ENCODE measurements around the gene MYRIP. TPM values are rescaled to one million over a fixed set of nuclear protein-coding genes. Genes with fewer than 3 reads are reported as not detected.
"Not testable (repeated sequence)": the region's sequence is repeated elsewhere in the genome, so short reads cannot be mapped to it uniquely, and the experiment has no call there.

MYRIP gene
- total RNA-seq, 4 donors from 2014 or later = 3.5 to 31.1 (median 12.1) TPM

GRCh38 chr3:39766433-39766832 lies 43.0 kb upstream of the MYRIP start:
- H3K27ac ChIP-seq = no peak overlapping the region
- TF ChIP-seq POLR2A (IDR thresholded peaks at IDR 0.05) = no peak
- TF ChIP-seq, protein P1, sequence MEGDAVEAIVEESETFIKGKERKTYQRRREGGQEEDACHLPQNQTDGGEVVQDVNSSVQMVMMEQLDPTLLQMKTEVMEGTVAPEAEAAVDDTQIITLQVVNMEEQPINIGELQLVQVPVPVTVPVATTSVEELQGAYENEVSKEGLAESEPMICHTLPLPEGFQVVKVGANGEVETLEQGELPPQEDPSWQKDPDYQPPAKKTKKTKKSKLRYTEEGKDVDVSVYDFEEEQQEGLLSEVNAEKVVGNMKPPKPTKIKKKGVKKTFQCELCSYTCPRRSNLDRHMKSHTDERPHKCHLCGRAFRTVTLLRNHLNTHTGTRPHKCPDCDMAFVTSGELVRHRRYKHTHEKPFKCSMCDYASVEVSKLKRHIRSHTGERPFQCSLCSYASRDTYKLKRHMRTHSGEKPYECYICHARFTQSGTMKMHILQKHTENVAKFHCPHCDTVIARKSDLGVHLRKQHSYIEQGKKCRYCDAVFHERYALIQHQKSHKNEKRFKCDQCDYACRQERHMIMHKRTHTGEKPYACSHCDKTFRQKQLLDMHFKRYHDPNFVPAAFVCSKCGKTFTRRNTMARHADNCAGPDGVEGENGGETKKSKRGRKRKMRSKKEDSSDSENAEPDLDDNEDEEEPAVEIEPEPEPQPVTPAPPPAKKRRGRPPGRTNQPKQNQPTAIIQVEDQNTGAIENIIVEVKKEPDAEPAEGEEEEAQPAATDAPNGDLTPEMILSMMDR (IDR thresholded peaks at IDR 0.05) = no peak
- H3K36me3 ChIP-seq = no peaks in the 10 kb centered on the region
- H3K4me1 ChIP-seq = no peaks in the 10 kb centered on the region
- H3K4me3 ChIP-seq = no peak overlapping the region
- DNase-seq = no peak
- H3K9me3 ChIP-seq = no peaks in the 10 kb centered on the region
- intact Hi-C loops (cut with DNase I; ENCODE audit: low total_unique reads) = no loop called here
- no peaks in the 10 kb centered on the region for H3K27me3 ChIP-seq

GRCh38 chr3:39766909-39767308 lies 42.5 kb upstream of the MYRIP start:
- H3K36me3 ChIP-seq; DNase-seq; H3K27me3 ChIP-seq; H3K9me3 ChIP-seq; intact Hi-C loops (cut with DNase I; ENCODE audit: low total_unique reads); H3K4me3 ChIP-seq; H3K4me1 ChIP-seq; H3K27ac ChIP-seq: not testable (repeated sequence)

GRCh38 chr3:39778168-39778567 lies 31.2 kb upstream of the MYRIP start:
- intact Hi-C loops (cut with DNase I; ENCODE audit: low total_unique reads); H3K9me3 ChIP-seq: not testable (repeated sequence)

DNA sequence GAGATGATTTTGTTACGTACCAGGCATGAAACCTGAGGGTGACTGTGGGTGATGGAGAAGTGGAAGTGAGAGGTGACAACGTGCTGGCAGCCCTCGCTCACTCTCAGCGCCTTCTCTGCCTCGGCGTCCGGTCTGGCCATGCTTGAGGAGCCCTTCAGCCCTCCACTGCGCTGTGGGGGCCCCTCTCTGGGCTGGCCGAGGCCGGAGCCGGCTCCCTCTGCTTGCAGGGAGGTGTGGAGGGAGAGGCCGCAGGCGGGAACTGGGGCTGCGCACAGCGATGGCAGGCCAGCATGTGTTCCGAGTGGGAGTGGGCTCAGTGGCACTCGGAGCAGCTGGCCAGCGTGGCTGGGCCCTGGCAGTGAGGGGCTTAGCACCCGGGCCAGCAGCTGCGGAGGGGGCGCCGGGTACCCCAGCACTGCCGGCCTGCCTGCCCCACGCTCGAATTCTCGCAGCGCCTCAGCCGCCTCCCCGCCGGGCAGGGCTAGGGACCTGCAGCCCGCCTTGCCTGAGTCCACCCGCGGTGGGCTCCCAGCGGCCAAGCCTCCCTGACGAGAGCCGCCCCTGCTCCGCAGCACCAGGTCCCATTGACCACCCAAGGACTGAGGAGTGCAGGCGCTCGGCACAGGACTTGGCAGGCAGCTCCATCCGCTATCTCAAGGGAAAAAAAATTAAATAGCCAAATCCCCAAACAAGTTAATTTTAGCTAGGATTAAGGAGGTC lies 29.7 kb upstream of the MYRIP start:
- no peaks in the 10 kb centered on the region for H3K27me3 ChIP-seq
- DNase-seq = no peak
- no peak overlapping the region for H3K4me3 ChIP-seq
- intact Hi-C loops (cut with DNase I; ENCODE audit: low total_unique reads) = no loop called here
- TF ChIP-seq, protein P1 (IDR thresholded peaks at IDR 0.05) = no peak
- no peak for TF ChIP-seq POLR2A (IDR thresholded peaks at IDR 0.05)
- no peak overlapping the region for H3K27ac ChIP-seq
- no peaks in the 10 kb centered on the region for H3K36me3 ChIP-seq
- no peaks in the 10 kb centered on the region for H3K9me3 ChIP-seq
- H3K4me1 ChIP-seq = no peaks in the 10 kb centered on the region

More at GRCh38 chr3:39778168-39778567, 31.2 kb upstream of the MYRIP start:
- H3K36me3 ChIP-seq, H3K27me3 ChIP-seq, H3K27ac ChIP-seq, H3K4me1 ChIP-seq, H3K4me3 ChIP-seq, DNase-seq: not testable (repeated sequence)

- Histone ChIP-seq H3K9me3 (no peaks in the 10 kb centered on the region), H3K36me3 (no peaks in the 10 kb centered on the region), H3K4me3 (no peak overlapping the region), H3K4me1 (no peaks in the 10 kb centered on the region), H3K27me3 (no peaks in the 10 kb centered on the region), H3K27ac (no peak overlapping the region)
- TF ChIP-seq, protein P1 (IDR thresholded peaks at IDR 0.05) = no peak
- TF ChIP-seq POLR2A (IDR thresholded peaks at IDR 0.05) = no peak
- DNase-seq = no peak
- intact Hi-C loops (cut with DNase I; ENCODE audit: low total_unique reads) = no loop called here
Observed at GRCh38 chr3:39780352-39780751, 29.1 kb upstream of the MYRIP start.

DNA sequence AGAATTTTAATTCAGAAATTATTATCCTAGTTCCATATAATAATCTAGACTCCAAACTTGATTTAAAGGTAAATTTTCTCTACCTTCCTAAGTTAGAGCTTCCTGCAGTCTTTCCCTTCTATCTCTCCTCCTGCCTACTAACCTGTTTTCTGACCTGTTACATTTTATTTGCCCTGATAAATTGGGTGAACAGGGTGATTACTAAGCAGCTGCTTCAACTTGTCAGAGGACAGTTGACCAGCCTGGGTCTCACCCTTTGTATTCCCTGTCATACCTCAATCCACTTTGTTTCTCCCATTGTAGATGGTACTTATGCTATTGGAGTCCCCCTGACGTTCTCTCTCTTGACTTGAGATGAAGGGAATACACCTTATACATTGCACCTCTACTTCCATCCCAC lies 28.4 kb upstream of the MYRIP start:
- H3K9me3 ChIP-seq = no peaks in the 10 kb centered on the region
- no peak overlapping the region for H3K4me3 ChIP-seq
- no peaks in the 10 kb centered on the region for H3K4me1 ChIP-seq
- no peak overlapping the region for H3K27ac ChIP-seq
- no peaks in the 10 kb centered on the region for H3K36me3 ChIP-seq
- no peaks in the 10 kb centered on the region for H3K27me3 ChIP-seq
- intact Hi-C loops (cut with DNase I; ENCODE audit: low total_unique reads) = no loop called here
- no peak for DNase-seq
- no peak for TF ChIP-seq POLR2A (IDR thresholded peaks at IDR 0.05)
- TF ChIP-seq, protein P1 (IDR thresholded peaks at IDR 0.05) = no peak

All from uterus (tissue), 4 donors.